HepG2 (cell line): ENCODE results near the gene EPB41L2. TPM values are rescaled to one million over a fixed set of nuclear protein-coding genes. Genes with fewer than 3 reads are reported as not detected.

Experiments
- AHDC1 ChIP-seq: sonication (generic); formaldehyde crosslinking; IDR thresholded peaks from 2 replicates; pipeline ENCODE4 v1.5.1; 2020; ENCODE audit warnings: mild to moderate bottlenecking, missing genetic modification reagents, borderline replicate concordance
- CEBPG ChIP-seq: IDR thresholded peaks from 2 replicates; pipeline ENCODE4 v1.6.1; 2016
- CENPX ChIP-seq: sonication (generic); formaldehyde crosslinking; IDR thresholded peaks from 2 replicates; pipeline ENCODE4 v1.9.0; 2021; ENCODE audit warnings: mild to moderate bottlenecking, missing genetic modification reagents, moderate library complexity
- FOSL1 ChIP-seq: sonication (generic); formaldehyde crosslinking; IDR thresholded peaks from 2 replicates; pipeline ENCODE4 v1.9.0; 2021; ENCODE audit warnings: missing genetic modification reagents, borderline replicate concordance
- MIER2 ChIP-seq: IDR thresholded peaks from 2 replicates; pipeline ENCODE4 v1.6.1; 2016; ENCODE audit warnings: missing biosample characterization, missing genetic modification reagents
- MTF2 ChIP-seq: sonication (generic); formaldehyde crosslinking; IDR thresholded peaks from 2 replicates; pipeline ENCODE4 v1.5.0; 2020; ENCODE audit warnings: missing genetic modification reagents, borderline replicate concordance
- MZF1 ChIP-seq: sonication (generic); formaldehyde crosslinking; IDR thresholded peaks from 2 replicates; pipeline ENCODE4 v1.8.1; 2023; ENCODE audit warnings: mild to moderate bottlenecking, missing genetic modification reagents, borderline replicate concordance
- NCOA2 ChIP-seq: sonication (generic); formaldehyde crosslinking; IDR thresholded peaks from 2 replicates; pipeline ENCODE4 v1.8.0; 2022; ENCODE audit warnings: inconsistent platforms
- POLR2AphosphoS2 ChIP-seq: IDR thresholded peaks from 2 replicates; pipeline ENCODE4 v1.6.1; 2011; ENCODE audit warnings: low read depth, low read length, improper control_type of control experiment
- SIX4 ChIP-seq: sonication (generic); formaldehyde crosslinking; IDR thresholded peaks from 2 replicates; pipeline ENCODE4 v1.4.0; 2020; ENCODE audit warnings: missing genetic modification reagents
- SOX13 ChIP-seq, 3 experiments: fragments of 450-650 bp in 1 of 3; sonication (generic) in 1 of 3; formaldehyde crosslinking in 1 of 3; IDR thresholded peaks in 2 of 3; conservative IDR thresholded peaks in 1 of 3; 2 replicates each; pipeline versions ENCODE4 v1.5.0 to v1.6.1; 2016 to 2020; ENCODE audit warnings: antibody characterized with exemption in 1 of 3, mild to moderate bottlenecking in 1 of 3, missing compliant biosample characterization in 1 of 3, missing genetic modification reagents in 1 of 3, moderate library complexity in 1 of 3
- TEF ChIP-seq: sonication (generic); formaldehyde crosslinking; IDR thresholded peaks from 2 replicates; pipeline ENCODE4 v1.5.0; 2020; ENCODE audit warnings: missing genetic modification reagents
- TOE1 ChIP-seq: sonication (generic); formaldehyde crosslinking; IDR thresholded peaks from 2 replicates; pipeline ENCODE4 v1.4.0; 2020; ENCODE audit warnings: mild to moderate bottlenecking, missing genetic modification reagents
- ZBTB39 ChIP-seq: sonication (generic); formaldehyde crosslinking; IDR thresholded peaks from 2 replicates; pipeline ENCODE4 v1.5.0; 2020; ENCODE audit warnings: missing genetic modification reagents
- ZFP36 ChIP-seq: fragments of 150-350 bp; IDR thresholded peaks from 2 replicates; pipeline ENCODE4 v1.6.1; 2018; ENCODE audit warnings: borderline replicate concordance, low read length, low read depth; ENCODE audit not compliant: partially characterized antibody
- ZFP37 ChIP-seq: sonication (generic); formaldehyde crosslinking; IDR thresholded peaks from 2 replicates; pipeline ENCODE4 v1.4.0; 2020; ENCODE audit warnings: missing genetic modification reagents, borderline replicate concordance
- ZNF431 ChIP-seq: sonication (generic); formaldehyde crosslinking; IDR thresholded peaks from 2 replicates; pipeline ENCODE4 v1.9.0; 2022; ENCODE audit warnings: missing genetic modification reagents, low read depth, mild to moderate bottlenecking, borderline replicate concordance
- ZNF501 ChIP-seq: sonication (generic); formaldehyde crosslinking; IDR thresholded peaks from 2 replicates; pipeline ENCODE4 v1.5.1; 2020; ENCODE audit warnings: mild to moderate bottlenecking, moderate library complexity, missing genetic modification reagents
- ZNF691 ChIP-seq: sonication (generic); formaldehyde crosslinking; IDR thresholded peaks from 2 replicates; pipeline ENCODE4 v1.4.0; 2020; ENCODE audit warnings: missing genetic modification reagents, low read depth, mild to moderate bottlenecking, borderline replicate concordance
- ZNF839 ChIP-seq: sonication (generic); formaldehyde crosslinking; IDR thresholded peaks from 2 replicates; pipeline ENCODE4 v1.4.0; 2020; ENCODE audit warnings: missing genetic modification reagents, mild to moderate bottlenecking, borderline replicate concordance
- polyA plus RNA-seq, 8 experiments: library from polyadenylated mRNA; depleted of rRNA in 3 of 8; stranded (reverse) in 7 of 8; unstranded in 1 of 8; fragments of >200 nt; fragmentation: Illumina TruSeq in 4 of 8; extraction: Trizol in 4 of 8; gene quantifications; 2 replicates each; pipeline versions ENCODE4 v1.2.1 to v1.2.3, GENCODE V29; 2011 to 2016; ENCODE audit warnings: low read depth in 4 of 8, missing spikeins in 1 of 8, mixed read lengths in 1 of 8; ENCODE audit not compliant: insufficient read depth in 1 of 8
- total RNA-seq, 5 experiments: library from RNA; depleted of rRNA; stranded (reverse); fragments of >200 nt; fragmentation: Illumina TruSeq; extraction: Trizol; gene quantifications; 2 replicates each; pipeline ENCODE4 v1.2.3, GENCODE V29; 2016; ENCODE audit warnings: low read depth in 1 of 5

EPB41L2 gene
- total and polyA plus RNA-seq, 2 of the 13 experiments (the other 11 are each of a cell fraction or from before 2014, with no cell fraction given) = 41.7 to 56.4 TPM

GRCh38 chr6:131038597-131039344, 24.3 kb downstream of the EPB41L2 start (continued):
- TF ChIP-seq CEBPG (peak; percentile 80), ZNF691 (no peak), TOE1 (CRISPR knock-in tag) (peak; percentile 97), NCOA2 (CRISPR knock-in tag) (peak; percentile 96), MTF2 (no peak), SIX4 (CRISPR knock-in tag) (peak; percentile 85), FOSL1 (CRISPR knock-in tag) (no peak), MZF1 (CRISPR knock-in tag) (no peak), ZBTB39 (CRISPR knock-in tag) (peak; percentile 48; the same call in 1 of the 2 replicates), ZNF501 (CRISPR knock-in tag) (no peak), ZNF839 (no peak), TEF (no peak), SOX13 (IDR thresholded peaks at IDR 0.05) (peak; percentile 82; the same call in 1 of the 2 replicates), SOX13 (CRISPR knock-in tag; conservative IDR thresholded peaks at IDR 0.05 in 1 of 2, IDR thresholded peaks at IDR 0.05 in 1 of 2) (peak in 1 of 2 experiments; percentile 96; a peak in 2 of 4 replicates), ZNF431 (CRISPR knock-in tag) (no peak), AHDC1 (CRISPR knock-in tag) (peak; percentile 100), POLR2AphosphoS2 (no peak), CENPX (no peak), ZFP37 (no peak), MIER2 (CRISPR knock-in tag) (peak; percentile 79), ZFP36 (no peak)
